ENCODE measurements around the gene ZNF329. TPM values are rescaled to one million over a fixed set of nuclear protein-coding genes. Genes with fewer than 3 reads are reported as not detected.
A peak's percentile ranks its signal among the peaks of the same experiment; 100 is the strongest.

The ZNF329 gene
- total RNA-seq, 1 donor from 2014 or later: 9.6 TPM

- peaks cover 52% of the 10 kb centered on the region for H3K9me3 ChIP-seq
- H3K27ac ChIP-seq: no peak overlapping the region
- intact Hi-C loops (cut with DNase I): no loop called here
- H3K4me3 ChIP-seq: peak overlapping the region in 1 of 2 donors; percentile 7
- H3K36me3 ChIP-seq: no peaks in the 10 kb centered on the region
- DNase-seq (ENCODE audit: extremely low spot score in 2 of 2): no peak
- no peaks in the 10 kb centered on the region for H3K4me1 ChIP-seq
- H3K27me3 ChIP-seq: no peaks in the 10 kb centered on the region
- no peak for TF ChIP-seq POLR2AphosphoS5 (IDR thresholded peaks at IDR 0.05; ENCODE audit: insufficient read depth in 1 of 2, low read depth in 1 of 2)
- no peak for TF ChIP-seq POLR2A (IDR thresholded peaks at IDR 0.05)
- no peak for TF ChIP-seq CTCF (IDR thresholded peaks at IDR 0.05)
Observed at GRCh38 chr19:58118979-58119733, 31.4 kb downstream of the ZNF329 start.

DNA sequence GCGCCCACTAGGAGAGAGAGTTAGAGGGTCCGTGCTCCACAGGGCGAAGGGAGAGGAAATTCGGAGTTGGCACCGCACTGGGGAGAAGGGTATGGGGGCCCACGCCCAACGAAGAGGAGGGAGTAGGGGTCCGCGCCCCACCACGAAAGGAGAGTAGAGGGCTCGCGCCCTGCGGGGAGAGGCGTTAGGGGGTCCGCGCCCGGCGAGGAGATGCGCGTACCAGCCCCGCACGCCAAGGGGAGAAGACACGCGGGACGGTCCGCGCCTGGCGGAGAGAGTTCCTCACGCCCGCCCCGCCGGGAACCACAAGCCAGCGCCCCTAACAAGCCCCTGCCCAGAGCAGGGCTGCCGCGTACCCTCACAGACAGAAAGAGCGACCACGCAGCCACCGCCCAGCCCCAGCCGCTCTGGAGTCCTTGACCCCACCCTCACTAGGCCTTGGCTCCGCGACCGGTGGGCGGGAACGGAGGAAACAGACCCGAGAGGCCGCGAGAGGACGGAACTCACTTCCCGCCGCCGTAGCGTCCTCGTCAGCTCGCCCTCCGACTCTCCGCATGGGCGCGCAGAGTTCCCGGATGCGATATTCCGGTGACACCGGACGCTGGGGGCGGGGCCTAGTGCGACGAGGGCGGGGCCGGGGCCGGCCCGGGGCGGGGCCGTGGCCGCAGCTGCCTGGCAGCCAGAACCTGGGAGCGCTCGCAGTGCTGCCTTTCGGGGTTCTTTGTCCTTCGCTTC lies 32.6 kb downstream of the ZNF329 start:
- no peak for DNase-seq (ENCODE audit: extremely low spot score in 2 of 2)
- Histone ChIP-seq H3K27ac (no peak overlapping the region), H3K36me3 (no peaks in the 10 kb centered on the region), H3K9me3 (peaks cover 45% of the 10 kb centered on the region), H3K27me3 (no peaks in the 10 kb centered on the region), H3K4me1 (no peaks in the 10 kb centered on the region), H3K4me3 (peak overlapping the region in 1 of 2 donors; percentile 7)
- intact Hi-C loops (cut with DNase I): no loop called here
- no peak for TF ChIP-seq CTCF (IDR thresholded peaks at IDR 0.05)
- no peak for TF ChIP-seq POLR2A (IDR thresholded peaks at IDR 0.05)
- no peak for TF ChIP-seq POLR2AphosphoS5 (IDR thresholded peaks at IDR 0.05; ENCODE audit: insufficient read depth in 1 of 2, low read depth in 1 of 2)

GRCh38 chr19:58108546-58108817 lies 42.1 kb downstream of the ZNF329 start:
- no peak for TF ChIP-seq POLR2AphosphoS5 (IDR thresholded peaks at IDR 0.05; ENCODE audit: insufficient read depth in 1 of 2, low read depth in 1 of 2)
- no peak for TF ChIP-seq CTCF (IDR thresholded peaks at IDR 0.05)
- TF ChIP-seq POLR2A (IDR thresholded peaks at IDR 0.05): no peak
- Histone ChIP-seq H3K4me1 (no peaks in the 10 kb centered on the region), H3K4me3 (no peak overlapping the region), H3K27ac (no peak overlapping the region), H3K36me3 (no peaks in the 10 kb centered on the region), H3K27me3 (no peaks in the 10 kb centered on the region), H3K9me3 (peaks cover 56% of the 10 kb centered on the region)
- DNase-seq (ENCODE audit: extremely low spot score in 2 of 2): no peak
- intact Hi-C loops (cut with DNase I): no loop called here

GRCh38 chr19:58107778-58108545 lies 42.6 kb downstream of the ZNF329 start:
- no peaks in the 10 kb centered on the region for H3K36me3 ChIP-seq
- DNase-seq (ENCODE audit: extremely low spot score in 2 of 2): no peak
- no peaks in the 10 kb centered on the region for H3K4me1 ChIP-seq
- no peaks in the 10 kb centered on the region for H3K27me3 ChIP-seq
- intact Hi-C loops (cut with DNase I): no loop called here
- no peak overlapping the region for H3K4me3 ChIP-seq
- H3K9me3 ChIP-seq: peaks cover 56% of the 10 kb centered on the region
- TF ChIP-seq POLR2A (IDR thresholded peaks at IDR 0.05) (no peak), POLR2AphosphoS5 (IDR thresholded peaks at IDR 0.05; ENCODE audit: insufficient read depth in 1 of 2, low read depth in 1 of 2) (no peak), CTCF (IDR thresholded peaks at IDR 0.05) (no peak)
- H3K27ac ChIP-seq: no peak overlapping the region
